GM18502 (cell line): ENCODE measurements around the gene CHCHD3.

ENCODE experiments used
- ATAC-seq: cut with Tn5 transposase; IDR thresholded peaks from one replicate; pipeline ENCODE4 v1.9.1; 2021; ENCODE audit warnings: mild to moderate bottlenecking; ENCODE audit not compliant: unreplicated experiment, poor library complexity

CHCHD3 gene

DNA sequence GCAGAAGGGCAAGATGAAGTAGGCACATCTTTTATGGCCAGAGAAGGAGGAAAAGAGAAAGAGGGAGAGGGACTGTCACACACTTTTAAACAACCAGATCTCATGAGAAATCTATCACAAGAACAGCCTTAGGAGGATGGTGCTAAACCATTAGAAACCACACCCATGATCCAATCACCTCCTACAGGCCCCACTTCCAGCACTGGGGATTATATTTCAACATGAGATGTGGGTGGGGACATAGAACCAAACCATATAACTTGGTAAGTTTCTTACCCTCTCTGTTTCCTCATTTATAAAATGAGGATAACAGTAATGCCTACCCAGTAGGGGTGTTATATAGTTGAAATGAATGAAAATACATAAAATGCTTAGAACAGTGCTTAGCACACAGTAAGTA, 66.0 kb downstream of the CHCHD3 start:
- ATAC-seq, result no peak

DNA sequence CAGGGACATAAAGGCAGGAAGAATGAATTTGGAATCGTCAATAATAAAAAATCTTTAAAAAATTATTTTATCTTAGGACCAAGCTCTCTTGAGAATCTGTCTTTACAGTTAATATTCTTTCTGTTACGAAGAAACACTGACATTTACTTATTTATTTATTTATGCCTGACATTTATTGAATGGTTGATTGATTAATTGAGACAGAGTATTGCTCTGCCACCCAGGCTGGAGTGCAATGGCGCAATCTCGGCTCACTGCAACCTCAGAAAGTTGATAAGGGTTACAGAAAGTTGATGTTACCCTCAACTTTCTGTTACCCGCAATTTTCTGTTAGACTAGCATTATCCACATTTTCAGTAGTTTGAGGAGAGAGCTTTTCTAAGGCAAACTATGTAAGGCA, 70.1 kb downstream of the CHCHD3 start:
- ATAC-seq, result no peak

DNA sequence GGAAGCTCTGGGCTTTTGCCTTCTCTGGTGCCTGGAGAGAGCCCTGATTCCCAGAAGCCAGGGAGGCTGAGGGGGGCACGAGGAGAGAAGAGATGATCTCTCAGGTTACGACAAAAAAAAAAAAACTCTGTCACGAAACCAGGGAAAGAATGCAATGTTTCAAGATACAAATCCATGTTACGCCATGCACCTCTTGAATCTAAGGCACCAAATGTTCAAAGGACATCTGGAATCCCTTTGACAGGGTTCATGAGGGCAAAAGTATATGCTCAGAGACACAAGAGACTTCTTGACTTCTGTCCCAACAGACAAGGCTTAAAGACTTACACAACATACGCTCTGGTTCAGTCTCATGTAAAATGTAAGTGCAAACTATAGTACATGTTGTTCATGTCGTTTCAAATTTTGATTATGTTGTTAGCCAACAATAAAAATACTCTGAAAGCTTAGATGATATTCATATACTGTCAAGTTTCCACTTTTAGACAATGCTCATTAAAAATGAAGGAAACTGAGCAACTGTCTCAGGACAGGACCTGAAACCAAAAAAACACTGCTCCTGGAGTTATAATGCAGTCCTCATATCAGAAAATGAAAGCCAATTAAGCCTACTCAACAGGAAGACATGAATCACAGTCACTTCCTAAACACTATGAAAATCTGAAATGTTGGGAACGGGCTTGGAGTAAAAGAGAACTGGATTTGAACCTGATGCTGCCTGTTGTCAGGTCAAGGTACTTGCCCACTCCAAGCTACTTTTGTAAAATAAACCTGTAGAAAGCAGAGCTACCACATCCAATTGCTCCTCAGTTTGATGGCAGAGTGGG, 72.3 kb downstream of the CHCHD3 start:
- ATAC-seq, result no peak

DNA sequence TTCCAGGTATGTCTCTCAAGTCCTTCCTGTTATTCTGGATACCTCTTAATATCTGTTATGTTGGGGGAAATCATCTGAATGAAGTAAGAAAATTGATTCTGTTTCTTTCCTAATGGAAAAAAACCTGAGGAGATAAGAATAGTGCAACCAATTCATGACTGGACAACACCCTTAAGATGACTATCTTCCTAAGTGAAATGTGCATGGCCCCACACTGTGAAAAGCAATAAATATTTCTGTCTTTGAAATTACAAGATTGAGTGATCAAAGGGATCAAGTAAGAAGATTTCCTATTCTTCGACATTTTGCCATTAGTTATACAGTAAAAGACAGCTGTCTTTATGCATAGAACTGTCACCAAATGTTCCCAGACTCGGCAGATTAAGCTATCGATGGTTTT, 73.9 kb downstream of the CHCHD3 start:
- ATAC-seq, result no peak

GRCh38 chr7:133003052-133003910, 78.6 kb downstream of the CHCHD3 start:
- no peak for ATAC-seq

DNA sequence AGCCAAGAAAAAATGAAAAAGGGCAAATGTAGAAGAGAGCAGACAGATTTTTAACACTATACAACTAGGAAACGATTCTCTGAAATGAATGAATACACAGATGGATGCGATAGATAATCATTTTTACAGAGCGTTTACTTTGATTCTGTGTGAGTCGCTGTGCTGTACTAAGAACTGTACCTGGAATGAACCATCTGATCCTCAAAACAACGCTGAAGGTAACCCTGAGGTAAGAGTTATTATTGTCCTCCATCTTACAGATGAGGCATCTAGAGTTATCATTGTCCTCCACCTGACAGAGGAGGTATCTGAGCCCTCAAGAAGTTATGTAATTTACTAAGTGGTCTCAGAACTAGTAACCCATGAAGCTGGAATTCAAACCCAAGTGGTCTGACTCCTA, 80.2 kb downstream of the CHCHD3 start:
- no peak for ATAC-seq

DNA sequence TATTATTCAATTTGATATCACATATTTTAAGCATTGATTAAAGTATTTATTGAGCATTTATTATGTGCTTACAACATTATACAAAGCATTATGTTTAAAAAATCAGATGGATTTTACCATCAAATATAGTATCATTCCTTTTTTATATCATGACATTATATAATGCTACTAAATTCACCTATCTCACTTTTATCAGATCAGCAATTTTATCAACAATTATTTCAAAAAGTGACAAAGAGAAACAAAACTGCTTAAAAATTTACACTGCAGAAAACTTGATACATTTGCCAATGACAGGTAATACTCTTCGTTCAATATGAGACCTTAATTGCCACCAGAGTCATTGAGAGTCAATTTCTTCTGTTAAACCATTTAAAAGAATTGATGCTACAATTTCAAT, 82.0 kb downstream of the CHCHD3 start:
- ATAC-seq, result no peak

DNA sequence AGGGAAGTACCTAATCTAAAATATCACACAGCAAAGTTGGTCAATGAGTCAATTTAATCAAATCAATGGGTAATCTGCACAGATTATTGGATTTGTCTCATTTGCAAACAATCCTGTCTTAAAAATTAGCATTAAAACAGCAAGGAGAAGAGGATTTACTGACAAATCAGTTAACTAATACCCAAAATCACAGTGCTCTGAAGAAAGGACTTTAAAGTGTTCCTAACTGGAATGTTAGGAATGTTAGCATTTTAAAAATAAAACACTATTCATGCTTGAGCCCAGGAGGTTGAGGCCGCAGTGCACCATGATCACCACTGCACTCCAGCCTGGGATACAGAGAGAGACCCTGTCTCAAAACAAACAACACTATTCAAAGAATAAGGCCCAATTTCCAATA, 83.1 kb downstream of the CHCHD3 start:
- ATAC-seq, result no peak

GRCh38 chr7:132997505-132997904, 84.4 kb downstream of the CHCHD3 start:
- no peak for ATAC-seq

GRCh38 chr7:132996581-132997242, 85.2 kb downstream of the CHCHD3 start:
- no peak for ATAC-seq

DNA sequence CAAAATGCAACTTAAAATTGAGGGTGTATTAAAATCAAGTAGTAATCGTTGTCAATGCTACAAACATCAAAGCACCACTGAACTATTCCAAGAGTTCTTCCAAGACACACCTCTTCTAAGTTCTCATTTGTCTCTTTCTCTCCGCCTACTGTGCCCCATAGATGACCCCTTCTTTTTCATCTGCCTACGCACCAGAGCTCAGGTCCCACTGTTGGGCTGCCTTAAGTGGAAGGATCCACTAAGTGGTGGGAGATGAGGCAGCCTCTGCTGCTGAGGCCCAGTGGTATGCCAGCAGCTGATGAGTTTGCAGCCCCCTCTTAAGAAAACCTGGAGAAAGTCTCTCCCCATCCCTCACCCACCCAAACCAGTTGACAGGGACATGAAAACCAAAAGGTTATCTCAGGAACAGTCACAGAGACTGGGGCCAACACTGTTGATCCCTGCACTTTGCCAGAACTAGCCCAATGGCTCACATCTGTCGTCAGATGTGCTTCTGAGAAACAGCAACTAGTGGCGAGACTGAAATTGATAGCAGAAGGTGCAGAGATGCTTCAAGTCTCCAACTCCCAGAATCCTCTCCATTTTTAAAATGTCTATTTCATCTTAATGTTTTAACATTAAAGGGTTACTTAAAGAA, 88.4 kb downstream of the CHCHD3 start:
- no peak for ATAC-seq

- no peak for ATAC-seq
Measured at GRCh38 chr7:132991615-132992587, 90.0 kb downstream of the CHCHD3 start.

- ATAC-seq, result no peak
Measured at GRCh38 chr7:132988117-132988516, 93.8 kb downstream of the CHCHD3 start.

- no peak for ATAC-seq
Measured at GRCh38 chr7:132980402-132980801, 101.5 kb downstream of the CHCHD3 start.

- ATAC-seq, result no peak
Measured at GRCh38 chr7:132979524-132979923, 102.4 kb downstream of the CHCHD3 start.

DNA sequence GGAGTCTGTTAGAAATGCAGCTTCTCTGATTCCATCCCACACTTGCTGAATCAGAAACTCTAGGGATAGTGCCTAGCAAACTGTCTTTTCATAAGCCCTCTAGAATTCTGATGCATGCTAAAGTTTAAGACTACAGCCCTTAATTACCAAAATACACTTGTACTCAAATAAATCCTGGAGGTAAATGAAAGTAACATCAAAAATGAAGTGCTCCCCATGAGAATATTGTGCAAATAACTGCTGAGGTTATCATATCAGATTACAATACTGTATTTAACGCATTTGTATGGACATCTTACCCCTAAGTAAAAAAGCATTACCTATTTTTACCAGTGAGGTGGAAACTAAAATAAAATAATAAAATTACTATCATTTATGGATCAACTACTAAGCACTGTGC, 104.7 kb downstream of the CHCHD3 start:
- no peak for ATAC-seq

DNA sequence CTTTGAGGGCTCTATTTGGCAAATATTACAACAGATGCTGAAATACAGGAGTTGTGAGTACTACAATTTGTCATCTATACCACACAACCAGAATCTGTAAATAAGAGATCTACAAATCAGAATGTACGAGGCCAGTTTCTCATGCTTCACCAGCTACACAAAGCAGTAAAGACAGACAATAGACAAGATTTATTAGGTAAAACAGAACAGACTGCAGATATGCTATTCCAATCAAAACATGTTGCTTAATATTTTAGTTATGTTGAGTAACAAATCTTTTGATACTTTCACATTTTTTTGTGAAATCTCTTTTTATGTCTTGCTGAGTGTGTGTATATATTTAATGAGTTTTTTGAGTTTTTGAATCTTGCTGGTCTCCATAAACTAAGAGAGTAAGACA, 109.1 kb downstream of the CHCHD3 start:
- no peak for ATAC-seq

- no peak for ATAC-seq
Measured at GRCh38 chr7:132970257-132970656, 111.6 kb downstream of the CHCHD3 start.

GRCh38 chr7:132969520-132969919, 112.4 kb downstream of the CHCHD3 start:
- ATAC-seq, result no peak
